Right lobe of liver (tissue), 4 donors: ENCODE data around the gene FNDC3B.

Source experiments
- POLR2A ChIP-seq: fragments of 450-650 bp; IDR thresholded peaks from one replicate; pipeline ENCODE4 v1.6.1; 2017; ENCODE audit warnings: antibody characterized with exemption, mild to moderate bottlenecking
- TF ChIP-seq, protein P1 (sequence below), 4 donors: fragments of 200-600 bp in 3 of 4; fragments of 450-650 bp in 1 of 4; IDR thresholded peaks; one replicate each; pipeline versions ENCODE4 v1.5.1 to v1.8.0; 2016 to 2022; ENCODE audit warnings: antibody characterized with exemption in 4 of 4, mild to moderate bottlenecking in 2 of 4
- donor health status: DM: no; HTN: no; CAD: no.
- donor health status: DM: no; HTN: no; CAD: no.
- donor health status: DM: no; HTN: yes; CAD: no.

DNA sequence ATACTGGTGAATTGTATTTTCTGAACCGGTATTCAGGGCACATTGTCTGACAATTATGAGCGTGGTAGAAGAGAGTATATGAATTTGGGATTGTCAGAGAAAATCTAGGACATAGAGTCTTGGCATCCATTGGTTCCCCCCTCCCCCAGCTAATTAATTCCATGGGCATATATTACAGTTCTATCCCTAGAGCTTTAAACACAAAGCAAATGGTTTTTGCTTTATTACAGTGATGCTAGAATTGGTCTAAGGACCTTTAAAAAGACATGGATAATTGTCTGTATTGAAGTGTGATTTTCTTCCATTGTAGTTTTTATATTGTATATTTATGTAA lies 91.3 kb downstream of the FNDC3B start:
- TF ChIP-seq, protein P1, sequence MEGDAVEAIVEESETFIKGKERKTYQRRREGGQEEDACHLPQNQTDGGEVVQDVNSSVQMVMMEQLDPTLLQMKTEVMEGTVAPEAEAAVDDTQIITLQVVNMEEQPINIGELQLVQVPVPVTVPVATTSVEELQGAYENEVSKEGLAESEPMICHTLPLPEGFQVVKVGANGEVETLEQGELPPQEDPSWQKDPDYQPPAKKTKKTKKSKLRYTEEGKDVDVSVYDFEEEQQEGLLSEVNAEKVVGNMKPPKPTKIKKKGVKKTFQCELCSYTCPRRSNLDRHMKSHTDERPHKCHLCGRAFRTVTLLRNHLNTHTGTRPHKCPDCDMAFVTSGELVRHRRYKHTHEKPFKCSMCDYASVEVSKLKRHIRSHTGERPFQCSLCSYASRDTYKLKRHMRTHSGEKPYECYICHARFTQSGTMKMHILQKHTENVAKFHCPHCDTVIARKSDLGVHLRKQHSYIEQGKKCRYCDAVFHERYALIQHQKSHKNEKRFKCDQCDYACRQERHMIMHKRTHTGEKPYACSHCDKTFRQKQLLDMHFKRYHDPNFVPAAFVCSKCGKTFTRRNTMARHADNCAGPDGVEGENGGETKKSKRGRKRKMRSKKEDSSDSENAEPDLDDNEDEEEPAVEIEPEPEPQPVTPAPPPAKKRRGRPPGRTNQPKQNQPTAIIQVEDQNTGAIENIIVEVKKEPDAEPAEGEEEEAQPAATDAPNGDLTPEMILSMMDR (IDR thresholded peaks at IDR 0.05) = no peak
- no peak for TF ChIP-seq POLR2A
